ENCODE data around the gene CCL7. TPM values are rescaled to one million over a fixed set of nuclear protein-coding genes. Genes with fewer than 3 reads are reported as not detected.

CCL7 gene
- total RNA-seq, 2 donors from 2014 or later, result not detected

GRCh38 chr17:34313164-34313563 lies 43.1 kb downstream of the CCL7 start:
- H3K36me3 Mint-ChIP-seq (ENCODE audit: low read depth), result no peaks in the 10 kb centered on the region
- H3K27ac ChIP-seq (ENCODE audit: low read depth, low read length), result no peak overlapping the region
- no peaks in the 10 kb centered on the region for H3K36me3 ChIP-seq (ENCODE audit: control insufficient read depth, insufficient read depth, low read length)
- H3K27ac Mint-ChIP-seq, result no peak overlapping the region
- no peaks in the 10 kb centered on the region for H3K9me3 Mint-ChIP-seq
- WGBS, 2 experiments (ENCODE audit: insufficient coverage in 1 of 2, insufficient read length in 1 of 2), result 90 to 100% methylated on average over 1 to 4 of the region's 4 CpGs
- DNase-seq, result no peak
- no peak overlapping the region for H3K9ac ChIP-seq (ENCODE audit: extremely low read depth, low read length, poor library complexity, severe bottlenecking)
- H3K4me1 Mint-ChIP-seq, result peaks cover 4% of the 10 kb centered on the region
- H3K9me3 ChIP-seq (ENCODE audit: control insufficient read depth, low read length), result no peaks in the 10 kb centered on the region
- H3K27me3 ChIP-seq (ENCODE audit: control insufficient read depth, insufficient read depth, low read length, poor library complexity, severe bottlenecking), result no peaks in the 10 kb centered on the region
- H3K4me1 ChIP-seq (ENCODE audit: control insufficient read depth, insufficient read depth, low read length), result no peaks in the 10 kb centered on the region
- H3K27me3 Mint-ChIP-seq (ENCODE audit: insufficient read depth), result peaks cover 20% of the 10 kb centered on the region
- no peak overlapping the region for H3K4me3 ChIP-seq (ENCODE audit: low read length)
- no peak for TF ChIP-seq CTCF (conservative IDR thresholded peaks at IDR 0.05)
- H3K4me3 Mint-ChIP-seq, result no peak overlapping the region

- Mint-ChIP-seq H3K27ac (no peak overlapping the region), H3K4me1 (peaks cover 3% of the 10 kb centered on the region), H3K36me3 (ENCODE audit: low read depth) (no peaks in the 10 kb centered on the region), H3K27me3 (ENCODE audit: insufficient read depth) (peaks cover 20% of the 10 kb centered on the region), H3K9me3 (no peaks in the 10 kb centered on the region), H3K4me3 (no peak overlapping the region)
- no peak for DNase-seq
- H3K9me3 ChIP-seq (ENCODE audit: control insufficient read depth, low read length), result no peaks in the 10 kb centered on the region
- no peaks in the 10 kb centered on the region for H3K4me1 ChIP-seq (ENCODE audit: control insufficient read depth, insufficient read depth, low read length)
- H3K27ac ChIP-seq (ENCODE audit: low read depth, low read length), result no peak overlapping the region
- H3K9ac ChIP-seq (ENCODE audit: extremely low read depth, low read length, poor library complexity, severe bottlenecking), result no peak overlapping the region
- no peak overlapping the region for H3K4me3 ChIP-seq (ENCODE audit: low read length)
- H3K27me3 ChIP-seq (ENCODE audit: control insufficient read depth, insufficient read depth, low read length, poor library complexity, severe bottlenecking), result no peaks in the 10 kb centered on the region
- WGBS, 2 experiments (ENCODE audit: insufficient coverage in 1 of 2, insufficient read length in 1 of 2), result 89 to 95% methylated on average over 4 of the region's 4 CpGs
- no peak for TF ChIP-seq CTCF (conservative IDR thresholded peaks at IDR 0.05)
- no peaks in the 10 kb centered on the region for H3K36me3 ChIP-seq (ENCODE audit: control insufficient read depth, insufficient read depth, low read length)
Measured at GRCh38 chr17:34314279-34314678, 44.3 kb downstream of the CCL7 start.

- no peaks in the 10 kb centered on the region for H3K9me3 Mint-ChIP-seq
- Histone ChIP-seq H3K27me3 (ENCODE audit: control insufficient read depth, insufficient read depth, low read length, poor library complexity, severe bottlenecking) (no peaks in the 10 kb centered on the region), H3K27ac (ENCODE audit: low read depth, low read length) (no peak overlapping the region), H3K9me3 (ENCODE audit: control insufficient read depth, low read length) (no peaks in the 10 kb centered on the region), H3K4me3 (ENCODE audit: low read length) (no peak overlapping the region), H3K36me3 (ENCODE audit: control insufficient read depth, insufficient read depth, low read length) (no peaks in the 10 kb centered on the region), H3K4me1 (ENCODE audit: control insufficient read depth, insufficient read depth, low read length) (no peaks in the 10 kb centered on the region), H3K9ac (ENCODE audit: extremely low read depth, low read length, poor library complexity, severe bottlenecking) (no peak overlapping the region)
- peak; percentile 69 for TF ChIP-seq CTCF (conservative IDR thresholded peaks at IDR 0.05)
- whole genome bisulfite sequencing, 2 experiments (ENCODE audit: insufficient coverage in 1 of 2, insufficient read length in 1 of 2), result 69 to 76% methylated on average over 2 to 3 of the region's 3 CpGs
- no peaks in the 10 kb centered on the region for H3K4me1 Mint-ChIP-seq
- H3K36me3 Mint-ChIP-seq (ENCODE audit: low read depth), result no peaks in the 10 kb centered on the region
- peak; percentile 83 for DNase-seq
- no peak overlapping the region for H3K4me3 Mint-ChIP-seq
- peaks cover 16% of the 10 kb centered on the region for H3K27me3 Mint-ChIP-seq (ENCODE audit: insufficient read depth)
- H3K27ac Mint-ChIP-seq, result no peak overlapping the region
Measured at GRCh38 chr17:34318474-34318873, 48.5 kb downstream of the CCL7 start.

Data from endodermal cell (in vitro differentiated cells).